CD8-positive, alpha-beta memory T cell (primary cell): ENCODE data around the gene KRT85. TPM values are rescaled to one million over a fixed set of nuclear protein-coding genes. Genes with fewer than 3 reads are reported as not detected.

Experiments used
- CTCF ChIA-PET: fragments of 350-600 bp; sonication (Branson Sonifier 250); formaldehyde crosslinking; loops from one replicate; lab custom pipeline; 2021; ENCODE audit warnings: antibody characterized with exemption; lab: Charles Lee
- POLR2A ChIA-PET: fragments of 350-600 bp; sonication (Branson Sonifier 250); formaldehyde crosslinking; loops from one replicate; lab custom pipeline; 2021; ENCODE audit warnings: antibody characterized with exemption; lab: Charles Lee
- DNase-seq, 5 donors: peaks; one replicate each; pipeline versions ENCODE4 v3.0.0 to v3.0.0-alpha.2; 2020 to 2022; ENCODE audit warnings: mixed read lengths in 1 of 5
- H3K27ac ChIP-seq: one replicate; pipeline ENCODE4 v1.7.0; 2013; ENCODE audit warnings: low read depth, mild to moderate bottlenecking, low read length, moderate library complexity
- H3K27me3 ChIP-seq: 2 replicates; pipeline ENCODE4 v1.7.0; 2013; ENCODE audit warnings: low read length, mild to moderate bottlenecking; ENCODE audit not compliant: insufficient read depth, poor library complexity, severe bottlenecking
- H3K36me3 ChIP-seq: 2 replicates; pipeline ENCODE4 v1.7.0; 2013; ENCODE audit warnings: mild to moderate bottlenecking, low read length, moderate library complexity; ENCODE audit not compliant: insufficient read depth
- H3K4me1 ChIP-seq: 2 replicates; pipeline ENCODE4 v1.7.0; 2013; ENCODE audit warnings: mild to moderate bottlenecking, low read length, moderate library complexity; ENCODE audit not compliant: insufficient read depth
- H3K4me3 ChIP-seq: 2 replicates; pipeline ENCODE4 v1.7.0; 2013; ENCODE audit warnings: mild to moderate bottlenecking, low read length
- H3K9me3 ChIP-seq: 2 replicates; pipeline ENCODE4 v1.7.0; 2013; ENCODE audit warnings: mild to moderate bottlenecking, low read length
- H3K27ac Mint-ChIP-seq, 8 donors: one replicate each; pipeline ENCODE4 v1.8.0; 2020 to 2021; ENCODE audit warnings: mixed read lengths in 8 of 8, mild to moderate bottlenecking in 6 of 8, inconsistent platforms in 3 of 8, moderate library complexity in 3 of 8
- H3K27me3 Mint-ChIP-seq, 2 donors: one replicate each; pipeline ENCODE4 v1.8.0; 2020 to 2021; ENCODE audit warnings: mixed read lengths in 2 of 2, mild to moderate bottlenecking in 1 of 2, moderate library complexity in 1 of 2
- H3K36me3 Mint-ChIP-seq, 3 donors: one replicate each; pipeline ENCODE4 v1.8.0; 2020 to 2021; ENCODE audit warnings: mixed read lengths in 3 of 3, inconsistent platforms in 1 of 3, mild to moderate bottlenecking in 1 of 3
- H3K4me1 Mint-ChIP-seq, 3 donors: one replicate each; pipeline ENCODE4 v1.8.0; 2020 to 2021; ENCODE audit warnings: mixed read lengths in 3 of 3, inconsistent platforms in 1 of 3, mild to moderate bottlenecking in 1 of 3
- H3K4me3 Mint-ChIP-seq, 7 donors: one replicate each; pipeline ENCODE4 v1.8.0; 2020 to 2021; ENCODE audit warnings: mixed read lengths in 7 of 7, mild to moderate bottlenecking in 6 of 7, moderate library complexity in 4 of 7, inconsistent platforms in 2 of 7
- H3K9me3 Mint-ChIP-seq, 5 donors: one replicate each; pipeline ENCODE4 v1.8.0; 2020 to 2022; ENCODE audit warnings: mixed read lengths in 5 of 5, mild to moderate bottlenecking in 3 of 5, moderate library complexity in 2 of 5, inconsistent platforms in 1 of 5
- polyA plus RNA-seq: library from polyadenylated mRNA; unstranded; fragments of 300-500 nt; fragmentation: Illumina TruSeq; gene quantifications from one replicate; pipeline ENCODE4 v1.2.3, GENCODE V29; 2021
- total RNA-seq, 2 experiments: library from RNA; stranded (reverse); gene quantifications; one replicate each; pipeline ENCODE4 v1.2.3, GENCODE V29; 2021

KRT85 gene
- total and polyA plus RNA-seq, 3 experiments from 2014 or later, result not detected

DNA sequence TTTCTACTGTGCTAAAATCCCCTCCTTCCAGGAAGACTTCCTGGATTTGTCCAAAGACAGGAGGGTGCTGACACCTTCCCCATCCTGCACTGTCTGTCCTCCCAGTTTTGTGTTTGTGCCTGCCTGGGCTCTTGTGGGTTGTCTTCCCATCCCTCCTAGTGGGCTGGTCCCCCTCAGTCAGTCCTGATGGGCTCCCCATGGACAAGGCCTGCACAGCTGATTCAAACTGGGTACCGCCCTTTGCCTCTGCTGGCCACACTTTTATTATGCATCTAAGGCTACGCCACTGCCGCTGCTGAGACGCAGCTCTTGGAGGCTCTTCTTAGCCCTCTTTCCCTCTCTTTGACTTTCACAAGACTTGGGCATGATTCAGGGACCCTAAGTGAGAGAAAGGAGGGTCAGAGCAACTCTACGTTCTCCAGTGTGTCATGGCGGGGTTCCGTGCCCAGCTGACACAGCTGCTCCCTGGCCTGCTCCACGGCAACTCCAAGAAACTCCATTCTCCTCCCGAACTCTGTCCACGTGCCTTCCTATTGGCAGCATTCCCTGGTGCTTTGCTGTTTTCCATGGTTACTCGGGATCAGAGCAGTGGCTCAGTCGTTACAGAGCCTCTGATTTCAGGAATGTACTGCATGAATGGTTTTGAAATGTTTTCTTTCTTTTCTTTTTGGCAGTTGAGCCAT lies 3.8 kb upstream of the KRT85 start:
- Histone ChIP-seq H3K4me3 (no peak overlapping the region), H3K4me1 (no peaks in the 10 kb centered on the region), H3K27me3 (no peaks in the 10 kb centered on the region), H3K9me3 (no peaks in the 10 kb centered on the region), H3K27ac (no peak overlapping the region), H3K36me3 (no peaks in the 10 kb centered on the region)
- Mint-ChIP-seq H3K4me1 (no peaks in the 10 kb centered on the region), H3K27ac (no peak overlapping the region), H3K4me3 (no peak overlapping the region), H3K27me3 (peaks cover 20 to 22% of the 10 kb centered on the region in 2 donors), H3K36me3 (no peaks in the 10 kb centered on the region), H3K9me3 (peaks cover 6 to 12% (median 9%) of the 10 kb centered on the region in 5 donors)
- ChIA-PET POLR2A (no interaction called here), CTCF (interaction anchor here (1.4 to 1.9 kb wide), 3 partner anchors 9 to 12 kb away, joined by 4 to 7 read pairs (median 6); no protein-coding TSS in a partner anchor)
- DNase-seq, result no peak

DNA sequence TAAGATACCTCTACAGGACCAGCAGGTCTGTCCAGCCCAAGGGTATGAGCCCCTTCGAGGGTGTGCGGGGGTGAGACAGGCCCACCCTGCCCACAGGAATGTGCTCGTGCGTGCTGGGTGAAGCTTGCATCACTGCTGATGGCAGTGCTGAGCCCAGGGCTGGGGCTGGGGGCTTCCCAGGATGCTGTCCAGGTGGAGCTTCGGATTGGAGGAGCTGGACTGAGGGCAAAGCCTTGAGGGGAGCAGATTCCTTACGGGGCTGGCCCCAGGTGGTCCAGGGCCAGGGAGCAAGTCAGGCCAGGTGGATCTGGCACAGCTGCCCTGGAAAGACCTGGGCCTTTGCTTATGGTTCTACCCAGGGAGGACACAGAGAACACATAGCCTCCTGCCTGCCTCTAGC lies 2.5 kb upstream of the KRT85 start:
- CTCF ChIA-PET, result interaction anchor here (1.0 kb wide), 1 partner anchor 611 kb away, joined by 3 read pairs; no protein-coding TSS in a partner anchor
- H3K9me3 ChIP-seq, result no peaks in the 10 kb centered on the region
- no peak overlapping the region for H3K4me3 Mint-ChIP-seq

DNA sequence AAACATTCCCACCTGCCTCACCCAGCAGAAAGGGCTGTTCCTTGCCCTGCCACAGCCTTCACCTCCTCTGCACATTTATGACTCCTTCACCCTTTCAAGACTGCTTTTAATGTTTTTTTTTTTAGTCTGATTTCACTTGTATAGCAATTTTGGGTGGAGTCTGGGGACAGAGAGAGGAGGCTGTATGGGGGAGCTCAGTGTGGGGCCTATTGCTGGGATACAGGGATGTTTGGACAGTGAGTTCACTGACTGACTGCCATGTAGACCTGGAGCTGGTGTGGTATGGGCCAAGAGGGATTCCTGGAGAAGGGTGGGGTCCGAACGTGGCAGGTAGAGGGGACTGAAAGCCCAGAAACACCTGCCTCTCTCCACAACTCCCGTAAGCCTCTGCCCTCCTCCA lies 1.9 kb upstream of the KRT85 start:
- Mint-ChIP-seq H3K9me3 (peaks cover 4 to 9% (median 6%) of the 10 kb centered on the region in 5 donors), H3K27ac (peak overlapping the region in 1 of 8 donors; percentile 16), H3K4me3 (no peak overlapping the region), H3K36me3 (no peaks in the 10 kb centered on the region), H3K27me3 (peaks cover 24 to 25% of the 10 kb centered on the region in 2 donors), H3K4me1 (no peaks in the 10 kb centered on the region)
- peaks cover 2% of the 10 kb centered on the region for H3K27me3 ChIP-seq
- no peaks in the 10 kb centered on the region for H3K4me1 ChIP-seq
- no peak overlapping the region for H3K27ac ChIP-seq
- no peak for DNase-seq
- no peaks in the 10 kb centered on the region for H3K36me3 ChIP-seq
- H3K4me3 ChIP-seq, result no peak overlapping the region
- ChIA-PET POLR2A (no interaction called here), CTCF (interaction anchor here (1.5 kb wide), 1 partner anchor 10 kb away, joined by 3 read pairs; no protein-coding TSS in a partner anchor)
- no peaks in the 10 kb centered on the region for H3K9me3 ChIP-seq

More for the DNA sequence above, 2.5 kb upstream of the KRT85 start:
- Mint-ChIP-seq H3K27ac (no peak overlapping the region), H3K36me3 (no peaks in the 10 kb centered on the region), H3K9me3 (peaks cover 4 to 12% (median 9%) of the 10 kb centered on the region in 5 donors), H3K27me3 (peaks cover 20 to 23% of the 10 kb centered on the region in 2 donors), H3K4me1 (no peaks in the 10 kb centered on the region)
- H3K27ac ChIP-seq, result no peak overlapping the region
- H3K4me1 ChIP-seq, result no peaks in the 10 kb centered on the region
- no peak for DNase-seq
- no peak overlapping the region for H3K4me3 ChIP-seq
- H3K27me3 ChIP-seq, result no peaks in the 10 kb centered on the region
- POLR2A ChIA-PET, result no interaction called here
- H3K36me3 ChIP-seq, result no peaks in the 10 kb centered on the region

- Histone ChIP-seq H3K27me3 (peaks cover 3% of the 10 kb centered on the region), H3K4me1 (no peaks in the 10 kb centered on the region), H3K27ac (no peak overlapping the region), H3K4me3 (no peak overlapping the region), H3K36me3 (no peaks in the 10 kb centered on the region), H3K9me3 (no peaks in the 10 kb centered on the region)
- Mint-ChIP-seq H3K27me3 (peaks cover 25 to 26% of the 10 kb centered on the region in 2 donors), H3K9me3 (peaks cover 0 to 2% (median 0%) of the 10 kb centered on the region in 5 donors), H3K27ac (no peak overlapping the region), H3K36me3 (no peaks in the 10 kb centered on the region), H3K4me3 (no peak overlapping the region), H3K4me1 (no peaks in the 10 kb centered on the region)
- POLR2A ChIA-PET, result no interaction called here
- no peak for DNase-seq
- CTCF ChIA-PET, result interaction anchor here (0.7 to 1.5 kb wide), 3 partner anchors 10 to 511 kb away, joined by 3 read pairs; no protein-coding TSS in a partner anchor
Observed at GRCh38 chr12:52368508-52368907, 1.2 kb upstream of the KRT85 start.

GRCh38 chr12:52367876-52368275 lies 595 bp upstream of the KRT85 start:
- no peaks in the 10 kb centered on the region for H3K36me3 ChIP-seq

DNA sequence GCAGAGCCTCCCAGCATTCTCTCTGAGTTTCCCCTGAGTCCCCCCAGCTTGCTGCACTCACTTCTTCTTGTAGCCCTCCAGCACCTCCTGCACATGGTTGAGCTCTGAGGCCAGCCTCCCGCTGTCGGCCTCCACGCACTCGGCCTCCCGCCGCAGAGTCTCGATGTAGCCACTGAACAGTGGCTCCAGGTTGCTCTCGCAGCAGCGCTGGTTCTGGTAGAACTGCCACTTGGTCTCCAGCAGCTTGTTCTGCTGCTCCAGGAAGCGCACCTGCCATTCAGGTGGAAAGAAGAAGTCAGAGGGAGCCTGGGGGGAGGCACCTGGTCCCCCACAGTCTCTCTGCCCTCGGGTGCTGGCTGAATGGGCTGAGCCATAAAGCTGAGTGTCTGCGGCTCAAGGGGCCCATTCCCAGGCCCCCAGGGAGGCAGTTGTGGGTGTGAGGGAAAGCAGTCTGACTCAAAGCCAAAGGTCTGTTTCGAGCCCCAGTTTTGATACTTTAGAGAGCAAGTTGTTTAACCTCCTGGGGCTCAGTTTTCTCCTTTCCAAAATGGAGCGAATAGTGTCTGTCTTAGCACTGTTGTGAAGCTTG lies 2.3 kb downstream of the KRT85 start:
- H3K4me3 Mint-ChIP-seq, result no peak overlapping the region
- ChIA-PET CTCF (interaction anchor here (1.3 kb wide), 1 partner anchor 37 kb away, joined by 3 read pairs; no protein-coding TSS in a partner anchor), POLR2A (no interaction called here)
- DNase-seq, result no peak
- H3K9me3 ChIP-seq, result no peaks in the 10 kb centered on the region
- H3K27me3 Mint-ChIP-seq, result peaks cover 18 to 23% of the 10 kb centered on the region in 2 donors
- H3K4me3 ChIP-seq, result no peak overlapping the region
- no peak overlapping the region for H3K27ac ChIP-seq
- H3K27ac Mint-ChIP-seq, result peak overlapping the region in 1 of 8 donors; percentile 71
- no peaks in the 10 kb centered on the region for H3K9me3 Mint-ChIP-seq
- H3K36me3 Mint-ChIP-seq, result no peaks in the 10 kb centered on the region
- H3K4me1 Mint-ChIP-seq, result peaks cover 8 to 22% (median 18%) of the 10 kb centered on the region in 3 donors
- peaks cover under 1% of the 10 kb centered on the region for H3K4me1 ChIP-seq
- H3K27me3 ChIP-seq, result peaks cover 3% of the 10 kb centered on the region
- no peaks in the 10 kb centered on the region for H3K36me3 ChIP-seq

More at GRCh38 chr12:52367876-52368275, 595 bp upstream of the KRT85 start:
- ChIA-PET POLR2A (no interaction called here), CTCF (interaction anchor here (0.7 to 1.5 kb wide), 3 partner anchors 9 to 512 kb away, joined by 3 read pairs; no protein-coding TSS in a partner anchor)
- DNase-seq, result no peak
- peaks cover 3% of the 10 kb centered on the region for H3K27me3 ChIP-seq
- H3K36me3 Mint-ChIP-seq, result no peaks in the 10 kb centered on the region
- no peaks in the 10 kb centered on the region for H3K4me1 ChIP-seq
- no peak overlapping the region for H3K4me3 ChIP-seq
- H3K27ac ChIP-seq, result no peak overlapping the region
- peaks cover 25 to 26% of the 10 kb centered on the region in 2 donors for H3K27me3 Mint-ChIP-seq
- no peaks in the 10 kb centered on the region for H3K9me3 ChIP-seq
- no peaks in the 10 kb centered on the region for H3K9me3 Mint-ChIP-seq
- peaks cover 0 to 2% (median 0%) of the 10 kb centered on the region in 3 donors for H3K4me1 Mint-ChIP-seq
- no peak overlapping the region for H3K4me3 Mint-ChIP-seq
- no peak overlapping the region for H3K27ac Mint-ChIP-seq

- Mint-ChIP-seq H3K4me3 (no peak overlapping the region), H3K27me3 (peaks cover 14 to 20% of the 10 kb centered on the region in 2 donors), H3K27ac (no peak overlapping the region), H3K36me3 (no peaks in the 10 kb centered on the region), H3K9me3 (no peaks in the 10 kb centered on the region), H3K4me1 (peaks cover 15 to 31% (median 26%) of the 10 kb centered on the region in 3 donors)
- H3K36me3 ChIP-seq, result no peaks in the 10 kb centered on the region
- H3K4me3 ChIP-seq, result no peak overlapping the region
- H3K27me3 ChIP-seq, result peaks cover 3% of the 10 kb centered on the region
- H3K9me3 ChIP-seq, result no peaks in the 10 kb centered on the region
- DNase-seq, result no peak
- H3K27ac ChIP-seq, result no peak overlapping the region
- ChIA-PET CTCF (interaction anchor here (1.3 kb wide), 1 partner anchor 36 kb away, joined by 3 read pairs; no protein-coding TSS in a partner anchor), POLR2A (no interaction called here)
- peaks cover 9% of the 10 kb centered on the region for H3K4me1 ChIP-seq
Observed at GRCh38 chr12:52364061-52364460, 3.2 kb downstream of the KRT85 start.
